Left hindlimb (tissue), 1 donor: ENCODE results near the gene JMJD8.

ENCODE experiments used
- DNase-seq: peaks from one replicate; pipeline ENCODE4 v3.0.0-alpha.2; 2018

The JMJD8 gene, protein sequence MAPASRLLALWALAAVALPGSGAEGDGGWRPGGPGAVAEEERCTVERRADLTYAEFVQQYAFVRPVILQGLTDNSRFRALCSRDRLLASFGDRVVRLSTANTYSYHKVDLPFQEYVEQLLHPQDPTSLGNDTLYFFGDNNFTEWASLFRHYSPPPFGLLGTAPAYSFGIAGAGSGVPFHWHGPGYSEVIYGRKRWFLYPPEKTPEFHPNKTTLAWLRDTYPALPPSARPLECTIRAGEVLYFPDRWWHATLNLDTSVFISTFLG

DNA sequence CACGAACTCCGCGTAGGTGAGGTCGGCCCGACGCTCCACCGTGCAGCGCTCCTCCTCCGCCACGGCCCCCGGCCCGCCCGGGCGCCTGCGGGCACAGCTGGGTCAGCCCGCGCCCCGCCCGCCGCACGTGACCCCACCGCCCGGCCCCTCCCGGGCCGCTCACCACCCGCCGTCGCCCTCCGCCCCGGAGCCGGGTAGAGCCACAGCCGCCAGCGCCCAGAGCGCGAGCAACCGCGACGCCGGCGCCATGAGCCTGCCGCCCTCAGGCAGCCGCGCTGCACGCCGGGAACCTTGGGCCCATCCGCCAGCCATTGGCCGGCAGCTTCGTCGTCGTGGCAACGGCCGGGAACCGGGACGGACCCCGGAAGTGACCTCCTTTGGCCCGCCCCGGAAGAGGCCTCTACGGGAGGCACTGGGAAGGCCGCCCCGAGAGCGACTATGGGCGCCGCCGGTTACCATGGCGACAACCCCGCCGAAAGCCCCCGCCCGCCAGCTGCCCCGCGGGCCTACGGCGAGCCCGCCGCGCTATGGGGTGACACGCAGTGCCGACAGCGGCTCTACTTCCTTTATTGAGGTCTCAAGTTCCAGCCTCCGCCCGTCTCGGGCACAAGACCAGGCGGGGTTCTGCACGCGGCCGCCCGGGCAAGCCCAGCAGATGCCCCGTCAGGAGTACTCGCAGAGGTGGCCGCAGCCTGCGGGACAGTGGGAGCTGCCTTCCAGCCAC lies at the start of gene JMJD8:
JMJD8 (minus strand) TSS at position 264 of the 724 bp plus-strand sequence; CDS start at position 249, 15 bp downstream.
- DNase-seq: peak; percentile 97

DNA sequence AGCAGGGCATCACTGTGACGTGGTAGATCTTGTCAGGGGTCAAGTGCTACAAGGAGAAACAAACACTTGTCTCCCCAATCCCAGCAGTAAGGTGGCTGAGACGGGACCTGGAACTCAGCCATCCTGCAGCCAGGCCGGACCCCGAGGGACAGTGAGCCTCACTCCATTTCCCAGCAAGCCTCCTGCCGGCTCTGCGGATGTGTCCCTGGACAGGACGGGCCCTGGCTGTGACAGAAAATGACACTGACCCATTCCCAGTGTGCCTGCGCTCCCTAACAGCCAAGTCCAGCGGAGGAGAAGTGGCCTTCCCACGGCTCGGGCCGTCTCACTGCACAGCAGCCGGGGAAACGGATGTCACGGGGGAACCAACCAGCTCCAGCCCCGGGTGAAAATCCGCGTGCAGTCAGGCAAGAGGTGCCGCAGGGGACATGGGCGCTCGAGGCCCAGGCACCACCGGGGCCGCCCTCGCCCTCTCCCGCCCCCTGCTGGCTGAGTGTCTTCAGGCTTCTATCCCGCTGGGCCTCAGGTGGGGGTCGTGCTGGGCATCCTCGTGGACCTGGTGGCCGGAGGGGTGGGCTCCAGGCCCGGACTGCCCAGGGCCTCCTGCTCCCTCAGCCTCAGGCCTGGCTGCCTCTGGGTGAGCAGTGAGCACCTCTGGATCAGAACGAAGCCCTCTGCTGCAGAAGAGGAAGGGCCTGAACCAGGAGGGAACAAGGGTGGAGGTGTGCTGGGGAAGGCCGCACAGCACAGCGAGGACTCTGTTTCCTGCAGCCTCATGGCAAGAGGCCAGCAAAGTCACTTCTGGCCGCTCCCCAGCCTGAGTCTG lies 49.5 kb upstream of the JMJD8 start:
- DNase-seq: no peak

DNA sequence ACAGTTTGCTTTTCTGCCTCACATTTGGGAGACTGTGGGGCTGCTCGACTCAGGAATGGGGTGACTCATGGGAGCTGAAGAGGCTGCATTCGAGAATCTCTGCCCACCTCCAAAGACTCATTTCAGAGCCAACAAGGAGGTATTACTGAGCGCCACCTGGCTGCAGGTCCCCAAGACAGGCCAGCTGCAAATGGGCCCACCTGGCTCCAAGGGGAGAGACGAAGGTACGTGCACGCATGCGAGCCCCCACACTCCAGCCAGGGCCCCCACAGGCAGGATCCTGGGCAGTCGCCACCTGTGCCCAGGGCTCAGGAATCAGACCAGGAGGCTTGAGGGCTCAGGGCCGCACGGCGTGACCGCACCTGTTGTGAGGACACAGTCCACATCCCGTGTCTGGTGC lies 48.8 kb upstream of the JMJD8 start:
- DNase-seq: no peak

DNA sequence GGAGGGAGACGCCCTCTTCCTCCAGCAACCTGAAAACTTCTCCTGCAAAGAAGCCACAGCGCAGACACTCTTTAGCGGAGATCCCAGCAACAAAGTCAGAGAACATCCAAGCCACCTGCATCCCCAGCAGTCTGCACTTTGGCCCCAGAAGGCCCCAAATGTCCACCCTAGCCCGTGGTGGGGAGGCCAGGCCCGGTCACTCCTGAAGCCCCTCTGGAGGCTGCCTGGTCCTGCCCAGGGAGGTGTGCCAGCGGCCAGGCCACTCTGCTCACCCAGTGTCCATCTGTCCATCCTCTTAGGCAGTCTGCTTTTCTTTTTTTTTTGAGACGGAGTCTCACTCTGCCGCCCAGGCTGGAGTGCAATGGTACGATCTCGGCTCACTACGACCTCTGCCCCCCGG lies 48.2 kb upstream of the JMJD8 start:
- DNase-seq: peak; percentile 24

DNA sequence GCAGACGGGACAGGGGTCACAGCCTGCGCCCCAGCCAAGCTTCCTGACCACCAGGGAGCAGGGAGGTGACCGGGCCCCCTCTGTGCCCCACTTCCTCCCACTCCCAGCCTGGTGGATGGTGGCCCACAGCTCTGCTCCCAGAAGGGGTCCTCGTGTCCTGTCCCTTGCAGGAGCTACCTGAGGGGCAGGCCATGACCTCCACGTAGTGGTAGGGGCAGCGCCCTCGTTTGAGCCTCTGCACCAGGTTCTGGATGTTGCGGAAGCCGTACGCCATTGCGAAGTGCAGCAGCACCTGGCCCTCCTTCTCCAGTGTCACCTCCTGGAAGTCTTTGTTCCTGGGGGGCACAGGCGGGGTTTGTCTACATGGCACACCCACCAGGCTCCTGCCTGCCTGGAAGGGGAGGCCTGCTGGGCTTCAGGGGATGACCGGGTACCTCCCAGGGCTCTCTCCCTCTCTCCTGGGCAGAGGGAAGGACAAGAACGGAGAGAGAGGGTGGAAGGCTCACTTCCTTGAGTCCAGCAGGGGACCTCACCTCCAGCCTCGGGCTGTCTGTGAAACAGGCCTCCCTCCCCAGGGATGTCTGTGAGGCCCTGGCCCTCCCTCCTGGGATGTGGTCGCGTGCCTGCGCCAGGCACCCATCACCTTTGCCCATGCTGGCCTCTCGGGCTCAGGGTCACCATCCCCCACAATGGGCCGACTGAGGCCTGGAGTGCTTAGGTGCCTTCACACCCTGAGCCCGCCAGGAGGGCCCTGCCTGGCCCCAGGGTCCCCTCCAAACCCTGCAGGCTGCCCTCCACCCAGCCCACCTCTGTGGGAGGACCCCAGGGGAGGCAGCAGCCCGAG lies 46.8 kb upstream of the JMJD8 start:
- peak; percentile 21 for DNase-seq

DNA sequence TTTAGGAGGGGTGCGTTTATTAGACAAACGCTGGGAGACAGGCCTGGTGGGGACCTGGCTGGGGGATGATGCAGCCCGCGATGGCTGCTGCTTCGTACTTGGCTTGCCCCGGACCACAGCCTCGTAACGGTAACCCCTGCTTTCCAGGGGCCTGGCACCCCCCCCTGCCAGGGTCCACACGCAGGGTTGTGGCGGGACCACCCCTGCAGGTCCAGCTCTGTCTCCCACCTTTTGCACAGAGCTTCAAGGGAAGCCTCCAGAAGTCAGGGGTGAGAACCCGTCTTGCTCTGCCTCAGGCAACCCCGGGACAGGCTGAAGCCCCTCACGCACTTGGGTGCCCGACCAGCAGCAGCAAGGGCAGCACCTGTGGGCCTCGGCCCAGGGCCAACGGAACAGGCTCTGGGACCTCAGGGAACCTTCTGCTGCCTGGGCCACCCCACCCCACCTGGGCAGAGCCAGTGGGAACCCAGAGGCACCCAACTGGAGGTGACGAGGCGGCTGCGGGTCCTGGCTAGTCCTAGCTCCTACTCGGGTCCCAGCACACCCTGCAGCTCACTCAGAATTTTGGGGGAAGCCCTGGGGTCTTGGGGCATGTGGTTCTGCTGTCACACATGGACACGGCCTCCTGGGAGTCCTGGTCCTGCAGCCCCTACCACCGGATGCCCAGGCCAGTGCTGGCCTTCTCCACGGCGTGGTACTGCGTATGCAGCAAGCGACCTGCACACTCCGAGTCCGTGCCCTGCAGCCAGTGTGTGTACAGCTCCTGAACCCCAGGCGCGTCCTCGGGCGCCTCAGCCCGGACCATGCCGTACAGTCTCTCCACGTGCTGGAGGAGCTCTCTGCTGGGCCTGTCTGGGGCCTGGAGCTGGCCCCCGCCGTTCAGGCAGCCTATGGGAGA lies 45.9 kb upstream of the JMJD8 start:
- peak; percentile 27 for DNase-seq

DNA sequence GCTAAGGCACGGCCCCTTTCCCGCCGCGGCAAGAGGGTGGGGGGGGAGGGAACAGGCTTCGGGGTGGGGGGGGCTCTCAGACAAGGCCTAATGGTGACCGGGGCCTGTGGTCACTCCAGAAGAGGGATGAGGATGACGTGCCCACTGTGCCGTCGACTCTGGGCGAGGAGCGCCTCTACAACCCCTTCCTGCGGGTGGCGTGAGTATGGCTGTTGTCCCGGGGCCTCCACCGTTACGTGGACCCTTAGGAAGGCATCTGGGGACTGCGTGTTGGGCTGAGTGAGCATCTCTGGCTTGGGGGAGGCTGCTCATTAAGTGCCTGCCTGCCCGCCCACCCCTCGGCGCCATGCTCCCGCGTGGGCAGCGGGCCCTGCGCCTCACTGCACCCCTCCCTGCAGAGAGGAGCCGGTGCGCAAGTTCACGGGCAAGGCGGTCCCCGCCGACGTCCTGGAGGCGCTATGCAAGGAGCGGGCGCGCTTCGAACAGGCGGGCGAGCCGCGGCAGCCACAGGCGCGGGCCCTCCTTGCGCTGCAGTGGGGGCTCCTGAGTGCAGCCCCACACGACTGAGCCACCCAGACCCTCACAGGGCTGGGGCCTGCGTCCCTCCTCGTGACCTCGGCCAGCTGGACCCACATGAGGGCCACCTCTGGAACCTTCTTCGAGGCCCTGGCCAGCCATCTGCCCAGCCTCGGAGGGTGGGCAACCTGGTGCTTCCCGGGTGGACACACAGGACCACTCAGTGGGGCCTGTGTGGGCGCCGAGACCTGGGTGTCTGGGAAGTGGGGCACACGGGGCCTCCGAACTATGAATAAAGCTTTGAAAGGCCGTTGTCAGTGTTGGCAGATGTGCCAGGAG lies 45.0 kb upstream of the JMJD8 start:
- peak; percentile 33 for DNase-seq

DNA sequence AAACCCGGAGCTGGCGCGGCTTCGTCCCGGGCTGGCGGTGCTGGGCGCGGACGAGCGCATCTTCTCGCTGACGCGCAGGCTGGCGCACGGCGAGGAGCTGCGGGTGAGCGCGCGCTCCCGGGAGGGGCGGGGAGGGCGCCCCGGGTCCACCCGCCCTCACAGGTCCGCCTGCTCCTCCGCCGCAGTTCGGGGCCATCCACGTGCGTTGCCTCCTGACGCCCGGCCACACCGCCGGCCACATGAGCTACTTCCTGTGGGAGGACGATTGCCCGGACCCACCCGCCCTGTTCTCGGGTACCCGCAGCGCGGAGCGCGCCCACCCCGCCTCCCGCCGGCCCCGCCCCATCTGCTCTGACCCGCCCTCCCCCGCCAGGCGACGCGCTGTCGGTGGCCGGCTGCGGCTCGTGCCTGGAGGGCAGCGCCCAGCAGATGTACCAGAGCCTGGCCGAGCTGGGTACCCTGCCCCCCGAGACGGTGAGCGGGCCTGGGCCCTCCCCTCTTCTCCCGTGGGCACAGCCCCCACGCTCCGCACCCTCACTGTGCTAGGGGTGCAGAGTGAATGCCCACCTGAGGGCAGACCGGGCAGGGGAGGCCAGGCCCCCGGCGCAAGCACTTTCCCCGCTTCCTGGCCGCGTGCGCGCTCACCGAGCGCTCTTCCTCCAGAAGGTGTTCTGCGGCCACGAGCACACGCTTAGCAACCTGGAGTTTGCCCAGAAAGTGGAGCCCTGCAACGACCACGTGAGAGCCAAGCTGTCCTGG lies 44.2 kb upstream of the JMJD8 start:
- DNase-seq: peak; percentile 75

DNA sequence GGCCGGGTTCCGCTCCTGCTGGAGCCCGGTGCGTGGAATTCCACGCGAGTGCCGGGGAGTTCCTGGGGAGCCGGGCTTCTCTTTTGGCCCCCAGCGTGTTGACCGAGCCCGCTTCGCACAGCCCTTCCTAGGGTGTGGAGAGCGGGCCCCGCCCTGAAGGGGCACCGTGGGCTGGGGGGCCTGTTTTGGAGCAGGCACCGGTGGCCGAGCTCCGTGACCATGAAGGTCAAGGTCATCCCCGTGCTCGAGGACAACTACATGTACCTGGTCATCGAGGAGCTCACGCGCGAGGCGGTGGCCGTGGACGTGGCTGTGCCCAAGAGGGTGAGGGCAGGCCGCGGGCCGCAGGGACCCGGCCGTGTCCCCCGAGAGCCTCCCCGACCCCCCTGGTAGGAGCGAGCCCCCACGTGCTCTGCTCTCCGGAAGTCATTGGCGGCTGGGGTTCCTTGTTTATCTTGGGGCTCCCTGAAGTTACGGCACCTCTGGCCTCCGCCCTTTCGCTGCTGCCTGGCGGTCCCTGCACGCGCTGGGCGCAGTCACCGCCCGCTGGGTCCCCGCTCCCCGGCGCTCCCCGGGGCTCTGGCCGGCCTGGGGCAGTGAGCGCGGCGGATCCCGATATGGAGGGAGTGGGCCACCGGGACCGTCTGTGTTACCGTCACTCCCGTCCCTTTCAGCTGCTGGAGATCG lies 43.3 kb upstream of the JMJD8 start:
- DNase-seq: peak; percentile 43

DNA sequence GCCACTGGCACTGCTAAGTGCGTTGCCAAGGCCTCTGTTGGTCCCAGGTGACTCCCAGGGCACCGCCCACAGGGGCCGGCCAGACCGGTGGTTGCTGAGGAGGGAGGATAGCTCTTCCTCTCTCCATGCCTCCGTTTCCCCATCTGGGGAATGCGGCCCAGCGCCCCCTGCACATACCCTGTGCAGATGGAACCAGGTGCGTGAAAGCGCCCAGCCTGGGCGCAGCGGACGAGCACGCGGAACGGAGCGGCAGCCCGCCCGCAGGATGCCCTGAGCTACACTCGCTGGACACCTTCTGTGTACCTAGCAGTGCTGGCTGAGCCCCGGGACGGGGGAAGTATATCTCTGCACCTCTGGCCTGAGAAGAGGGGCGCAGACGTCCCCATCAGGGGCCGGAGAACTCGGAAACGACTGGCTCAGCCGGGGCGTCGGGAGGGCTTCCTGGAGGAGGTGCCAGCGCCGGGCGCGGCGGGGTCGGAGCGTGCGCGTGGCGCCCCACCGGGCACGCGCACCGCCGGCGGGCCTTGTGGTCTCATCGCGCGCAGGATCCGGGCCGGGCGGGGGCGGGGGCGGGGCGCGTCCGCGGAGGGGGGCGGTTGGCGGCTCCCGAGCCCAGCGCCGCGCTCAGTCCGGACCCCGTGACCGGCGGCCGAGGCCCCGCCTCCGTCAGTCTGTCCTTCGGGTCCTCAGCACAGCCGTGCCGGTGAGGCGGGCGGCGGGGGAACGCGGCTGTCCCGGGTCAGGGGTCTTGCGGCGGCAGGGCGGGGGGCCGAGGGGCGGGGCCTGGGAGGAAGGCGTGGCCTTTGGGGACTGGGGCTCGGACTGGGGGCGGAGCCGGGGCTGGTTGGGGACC lies 42.5 kb upstream of the JMJD8 start, which contains the start of the genes CCDC78 and HAGHL:
CCDC78 (minus strand) TSS at position 6 of the 853 bp plus-strand sequence. CDS start 76 bp downstream, outside the sequence.
HAGHL (plus strand) TSS at position 669 of the 853 bp plus-strand sequence. CDS start 404 bp downstream, outside the sequence.
- peak; percentile 52 for DNase-seq

DNA sequence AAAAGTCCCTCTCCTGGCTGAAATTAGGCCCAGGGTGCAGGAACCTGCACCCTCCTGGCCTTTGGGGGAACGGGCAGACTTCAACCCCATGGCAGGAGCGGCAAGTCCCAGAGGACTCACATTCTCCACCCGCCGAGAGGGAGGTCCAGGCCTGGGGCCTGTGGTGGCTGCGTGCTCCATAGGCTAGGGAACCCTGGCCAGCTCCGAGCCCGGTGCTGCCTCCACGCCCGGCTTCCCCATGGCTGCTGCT lies 42.0 kb upstream of the JMJD8 start:
- no peak for DNase-seq

DNA sequence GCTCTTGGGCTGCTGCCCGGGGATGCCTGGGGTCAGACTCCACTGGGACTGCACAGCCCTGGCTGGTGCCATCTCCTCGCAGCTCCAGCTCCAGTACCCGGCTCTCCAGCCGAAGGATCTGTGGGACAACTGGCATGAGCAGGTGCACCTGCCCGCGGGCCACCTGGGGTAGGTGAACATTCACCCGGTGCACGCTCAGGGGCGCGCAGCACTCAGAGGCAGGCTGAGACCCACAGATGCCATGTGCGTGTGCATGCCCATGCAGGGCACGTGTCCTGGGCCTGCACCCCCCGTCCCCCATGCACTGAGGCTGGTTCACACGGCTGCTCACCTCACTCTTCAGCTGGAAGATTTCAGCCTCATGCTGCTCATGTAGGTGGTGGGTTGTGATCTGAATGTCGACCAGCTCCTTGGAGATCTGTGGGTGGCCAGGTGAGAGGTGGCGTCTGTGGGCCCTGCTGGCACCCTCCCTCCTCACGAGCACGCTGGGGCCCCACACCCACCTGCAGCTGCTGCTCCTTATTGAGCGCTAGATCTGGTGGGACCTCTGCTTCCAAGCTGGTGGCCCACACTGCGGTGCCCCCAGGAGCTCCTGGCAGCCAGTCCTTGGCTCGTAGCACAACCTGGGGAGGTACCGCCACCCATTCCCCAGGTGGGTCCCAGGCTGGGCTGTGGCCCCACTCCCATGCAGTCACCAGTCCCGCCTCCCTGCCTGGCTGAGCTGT lies 41.5 kb upstream of the JMJD8 start:
- DNase-seq: peak; percentile 36

DNA sequence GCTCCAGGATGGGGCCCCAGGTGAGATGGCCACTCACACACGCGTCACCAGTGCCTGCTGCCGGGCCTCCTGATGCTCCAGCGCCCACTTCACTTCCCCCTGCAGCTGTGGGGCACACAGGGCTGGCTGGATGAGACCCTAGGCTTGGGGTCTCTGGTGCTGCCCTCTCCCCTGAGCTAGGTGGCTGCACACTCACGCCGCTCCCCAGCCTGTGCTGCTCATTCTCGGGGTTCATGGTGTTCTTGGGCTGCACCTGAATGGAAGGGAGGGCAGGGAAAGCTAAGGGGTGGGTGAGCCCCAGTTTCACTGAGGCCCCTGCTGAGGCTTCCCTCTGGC lies 40.9 kb upstream of the JMJD8 start:
- no peak for DNase-seq

DNA sequence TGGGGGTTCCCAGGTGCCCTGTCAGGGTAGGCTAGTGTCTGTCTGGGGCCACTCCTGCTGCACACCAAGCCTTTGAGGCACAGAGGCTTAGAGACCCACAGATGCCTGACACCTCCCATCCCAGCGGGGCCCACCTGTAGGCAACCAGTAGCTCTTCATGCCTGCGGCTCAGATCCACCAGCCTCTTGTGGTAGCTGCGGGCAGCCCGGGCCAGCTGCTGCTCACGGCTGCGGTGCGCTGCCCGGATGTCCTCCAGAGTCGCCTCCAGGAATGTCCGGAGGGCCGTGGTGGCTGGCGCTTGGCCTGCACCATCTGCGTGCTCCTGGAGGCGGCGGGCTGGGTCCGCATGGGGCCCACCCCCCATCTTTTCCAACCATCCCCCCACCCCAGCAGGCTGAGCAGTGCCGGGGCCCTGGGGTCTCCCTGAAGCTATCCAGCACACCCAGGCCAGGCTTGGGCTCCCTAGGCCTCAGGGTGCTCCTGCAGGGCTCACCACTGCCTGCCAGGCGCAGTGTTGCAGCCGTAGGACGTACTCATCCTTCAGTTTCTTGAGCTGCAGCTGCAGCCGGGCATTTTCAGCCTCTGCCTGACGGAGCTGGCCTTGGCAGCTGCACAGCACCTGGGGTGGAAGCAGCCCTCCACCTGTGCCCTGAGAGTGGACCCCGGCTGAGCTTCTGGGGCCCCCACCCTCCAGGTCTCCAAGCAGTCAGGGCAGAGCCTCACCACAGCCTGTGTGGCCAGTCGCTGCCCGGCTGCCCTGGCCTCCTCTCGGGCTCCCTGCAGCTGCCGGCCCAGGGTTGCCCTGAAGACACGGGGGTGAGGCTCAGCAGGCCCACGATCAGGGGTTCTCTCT lies 40.3 kb upstream of the JMJD8 start:
- no peak for DNase-seq

DNA sequence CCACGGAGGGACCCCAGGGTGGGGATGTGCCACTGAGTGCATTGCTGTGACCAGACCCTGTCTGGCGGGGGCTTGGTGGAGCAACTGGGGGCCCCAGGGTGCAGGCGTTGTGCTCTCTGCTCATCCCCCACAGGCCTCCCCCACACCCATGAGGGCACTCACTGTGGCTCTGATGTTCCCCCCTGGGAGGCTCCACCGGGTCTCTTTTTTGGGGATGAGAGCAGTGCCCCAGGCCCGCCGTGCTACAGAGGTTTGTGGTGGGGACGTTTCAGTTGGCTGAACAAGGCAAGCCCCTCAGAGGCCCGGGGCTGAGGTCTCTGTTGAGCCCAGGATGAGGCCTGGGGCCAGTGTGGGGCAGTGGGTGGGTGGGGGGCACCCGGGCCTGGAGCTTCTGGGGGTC lies 39.6 kb upstream of the JMJD8 start:
- DNase-seq: no peak

DNA sequence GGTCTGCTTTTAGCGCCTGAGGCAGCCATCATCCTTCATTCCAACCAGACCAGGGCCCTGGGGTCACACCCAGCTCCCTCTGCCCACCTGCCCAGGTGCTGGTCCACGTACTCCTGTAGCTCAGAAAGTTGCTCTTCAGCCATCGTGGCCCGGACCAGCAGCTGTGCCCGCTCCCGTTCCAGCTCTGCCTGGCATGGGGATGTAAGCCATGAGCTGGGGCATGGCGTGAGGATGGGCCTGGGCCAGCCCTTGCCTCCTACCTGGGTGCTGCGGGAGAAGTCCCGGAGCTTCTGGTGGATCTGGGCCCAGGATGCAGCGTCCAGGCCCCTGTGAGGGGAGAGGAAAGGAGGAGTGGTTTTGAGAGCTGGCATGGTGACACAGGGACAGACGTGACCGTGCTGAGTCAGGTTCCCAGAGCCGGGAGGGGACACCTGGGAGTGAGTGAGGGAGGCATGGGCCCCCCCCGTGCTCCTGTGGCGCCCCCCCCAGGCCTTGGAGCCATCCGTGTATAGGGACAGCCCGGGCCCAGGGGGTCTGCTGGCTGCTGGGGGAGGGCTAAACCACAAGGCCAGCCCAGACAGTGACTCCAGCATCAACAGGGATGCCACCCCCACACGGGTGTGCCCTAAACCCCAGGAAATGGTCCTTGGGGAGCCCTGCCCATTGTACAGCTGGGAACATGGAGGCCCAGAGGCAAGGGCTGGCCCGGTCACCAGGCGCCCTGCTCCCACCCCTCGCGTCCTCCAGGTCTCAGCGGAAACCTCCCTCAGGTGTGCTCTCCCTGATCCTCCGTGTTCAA lies 38.9 kb upstream of the JMJD8 start:
- peak; percentile 35 for DNase-seq
